NCI-H187 (cell line): ENCODE measurements around the gene TMEM240.
"Not testable (repeated sequence)": the region's sequence is repeated elsewhere in the genome, so short reads cannot be mapped to it uniquely, and the experiment has no call there.

Experiments used
- DNase-seq, 2 experiments: peaks; one replicate each; lab custom pipeline; 2025; lab: John Stamatoyannopoulos, UW

Gene TMEM240

GRCh38 chr1:1524750-1525383, 15.6 kb downstream of the TMEM240 start:
- not testable (repeated sequence) for DNase-seq

GRCh38 chr1:1523651-1524050, 16.8 kb downstream of the TMEM240 start:
- DNase-seq = not testable (repeated sequence)

- not testable (repeated sequence) for DNase-seq
These were observed 17.2 kb downstream of the TMEM240 start for GRCh38 chr1:1523226-1523625.

- DNase-seq = not testable (repeated sequence)
These were observed 17.9 kb downstream of the TMEM240 start for GRCh38 chr1:1522536-1522935.

- DNase-seq = no peak
These were observed 19.1 kb downstream of the TMEM240 start for GRCh38 chr1:1521331-1521730.

GRCh38 chr1:1519805-1520505, 20.5 kb downstream of the TMEM240 start:
- DNase-seq = not testable (repeated sequence)

GRCh38 chr1:1518621-1519007, 21.8 kb downstream of the TMEM240 start:
- DNase-seq = not testable (repeated sequence)

GRCh38 chr1:1517973-1518620, 22.3 kb downstream of the TMEM240 start:
- DNase-seq = no peak

GRCh38 chr1:1516923-1517322, 23.5 kb downstream of the TMEM240 start:
- DNase-seq = not testable (repeated sequence)

GRCh38 chr1:1514376-1514775, 26.0 kb downstream of the TMEM240 start:
- not testable (repeated sequence) for DNase-seq

- not testable (repeated sequence) for DNase-seq
These were observed 26.7 kb downstream of the TMEM240 start for GRCh38 chr1:1513675-1514074.

- DNase-seq = not testable (repeated sequence)
These were observed 28.0 kb downstream of the TMEM240 start for GRCh38 chr1:1512425-1512824.

- DNase-seq = peak; percentile 94 to 96
These were observed 28.7 kb downstream of the TMEM240 start, which contains the start of gene ATAD3A for GRCh38 chr1:1511533-1512285. ATAD3A (plus strand) TSS chr1:1512162; CDS start chr1:1512269, 107 bp downstream.

- no peak for DNase-seq
These were observed 29.4 kb downstream of the TMEM240 start for GRCh38 chr1:1510912-1511532.

GRCh38 chr1:1509465-1509850, 31.0 kb downstream of the TMEM240 start:
- DNase-seq = not testable (repeated sequence)

- DNase-seq = not testable (repeated sequence)
These were observed 31.5 kb downstream of the TMEM240 start for GRCh38 chr1:1508775-1509464.

GRCh38 chr1:1507305-1507704, 33.1 kb downstream of the TMEM240 start:
- DNase-seq = no peak

GRCh38 chr1:1505801-1506200, 34.6 kb downstream of the TMEM240 start:
- DNase-seq = not testable (repeated sequence)

- DNase-seq = peak in 1 of 2 experiments; percentile 21
These were observed 35.0 kb downstream of the TMEM240 start for GRCh38 chr1:1505366-1505798.

- DNase-seq = peak; percentile 60 to 91
These were observed 35.6 kb downstream of the TMEM240 start for GRCh38 chr1:1504777-1505365.
